Mesothelial cell of epicardium (in vitro differentiated cells): Measurements from ENCODE around the gene TRMT112. TPM values are rescaled to one million over a fixed set of nuclear protein-coding genes. Genes with fewer than 3 reads are reported as not detected.

Source experiments
- DNase-seq, 2 experiments: peaks; one replicate each; pipeline ENCODE4 v3.0.0; 2021; ENCODE audit warnings: low spot score in 2 of 2; ENCODE audit not compliant: unreplicated experiment in 2 of 2
- H3K27ac Mint-ChIP-seq: 2 replicates; pipeline ENCODE4 v1.8.0; 2021; ENCODE audit warnings: mixed read lengths
- H3K27me3 Mint-ChIP-seq: 2 replicates; pipeline ENCODE4 v1.8.0; 2021; ENCODE audit warnings: low read depth, mixed read lengths
- H3K36me3 Mint-ChIP-seq: 2 replicates; pipeline ENCODE4 v1.8.0; 2021; ENCODE audit warnings: mixed read lengths
- H3K4me1 Mint-ChIP-seq: 2 replicates; pipeline ENCODE4 v1.8.0; 2021; ENCODE audit warnings: mixed read lengths
- H3K4me3 Mint-ChIP-seq: 2 replicates; pipeline ENCODE4 v1.8.0; 2021; ENCODE audit warnings: mild to moderate bottlenecking, moderate library complexity, mixed read lengths
- H3K9me3 Mint-ChIP-seq: 2 replicates; pipeline ENCODE4 v1.8.0; 2021; ENCODE audit warnings: mixed read lengths
- CTCF ChIP-seq: fragments of 200-600 bp; sonication (generic); IDR thresholded peaks from one replicate; pipeline ENCODE4 v1.5.0; 2021; ENCODE audit warnings: antibody characterized with exemption; ENCODE audit not compliant: unreplicated experiment
- total RNA-seq: library from RNA; stranded (reverse); gene quantifications from 3 replicates; pipeline ENCODE4 v1.2.1, GENCODE V29; 2021

Gene TRMT112
- total RNA-seq, 1 donor from 2014 or later, result 184 TPM

- H3K27me3 Mint-ChIP-seq, result no peaks in the 10 kb centered on the region
- TF ChIP-seq CTCF, result no peak
- no peaks in the 10 kb centered on the region for H3K36me3 Mint-ChIP-seq
- DNase-seq, result no peak
- no peaks in the 10 kb centered on the region for H3K4me1 Mint-ChIP-seq
- H3K4me3 Mint-ChIP-seq, result no peak overlapping the region
- H3K27ac Mint-ChIP-seq, result no peak overlapping the region
- H3K9me3 Mint-ChIP-seq, result no peaks in the 10 kb centered on the region
Observed at GRCh38 chr11:64348383-64349024, 31.1 kb upstream of the TRMT112 start.

GRCh38 chr11:64347193-64347867, 30.0 kb upstream of the TRMT112 start:
- no peaks in the 10 kb centered on the region for H3K36me3 Mint-ChIP-seq
- H3K27me3 Mint-ChIP-seq, result no peaks in the 10 kb centered on the region
- TF ChIP-seq CTCF, result no peak
- H3K4me1 Mint-ChIP-seq, result no peaks in the 10 kb centered on the region
- H3K4me3 Mint-ChIP-seq, result no peak overlapping the region
- no peaks in the 10 kb centered on the region for H3K9me3 Mint-ChIP-seq
- no peak for DNase-seq
- no peak overlapping the region for H3K27ac Mint-ChIP-seq

- no peak for DNase-seq
- no peaks in the 10 kb centered on the region for H3K36me3 Mint-ChIP-seq
- H3K9me3 Mint-ChIP-seq, result no peaks in the 10 kb centered on the region
- no peak overlapping the region for H3K27ac Mint-ChIP-seq
- peaks cover 3% of the 10 kb centered on the region for H3K27me3 Mint-ChIP-seq
- H3K4me1 Mint-ChIP-seq, result peaks cover 8% of the 10 kb centered on the region
- TF ChIP-seq CTCF, result no peak
- no peak overlapping the region for H3K4me3 Mint-ChIP-seq
Observed at GRCh38 chr11:64344787-64345186, 27.4 kb upstream of the TRMT112 start.

GRCh38 chr11:64343767-64344559, 26.6 kb upstream of the TRMT112 start:
- DNase-seq, result no peak
- Mint-ChIP-seq H3K27me3 (peaks cover 3% of the 10 kb centered on the region), H3K27ac (no peak overlapping the region)

More at GRCh38 chr11:64343767-64344559, 26.6 kb upstream of the TRMT112 start:
- no peak for TF ChIP-seq CTCF
- Mint-ChIP-seq H3K9me3 (no peaks in the 10 kb centered on the region), H3K36me3 (no peaks in the 10 kb centered on the region), H3K4me1 (peaks cover 8% of the 10 kb centered on the region), H3K4me3 (no peak overlapping the region)
